D341Med (cell line): ENCODE results near the gene C4orf50.
"Not testable (repeated sequence)": the region's sequence is repeated elsewhere in the genome, so short reads cannot be mapped to it uniquely, and the experiment has no call there.

ENCODE experiments used
- DNase-seq: peaks from one replicate; pipeline ENCODE4 v3.0.0; 2012; ENCODE audit warnings: low spot score

The C4orf50 gene

DNA sequence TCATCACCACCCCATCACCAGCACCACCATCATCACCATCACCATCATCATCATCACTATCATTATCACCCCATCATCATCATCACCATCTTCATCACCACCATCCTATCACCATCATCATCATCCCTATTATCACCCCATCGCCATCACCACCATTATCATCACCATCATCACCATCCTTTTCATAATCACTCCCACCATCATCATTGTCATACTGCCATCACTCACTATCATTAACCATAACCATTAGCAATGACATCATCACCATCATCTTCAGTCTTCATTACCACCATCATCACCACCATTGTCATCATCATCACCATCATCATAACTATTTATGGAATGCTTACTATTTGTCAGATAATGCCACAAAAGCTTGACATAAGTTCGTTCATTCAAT lies 161.0 kb downstream of the C4orf50 start:
- no peak for DNase-seq

DNA sequence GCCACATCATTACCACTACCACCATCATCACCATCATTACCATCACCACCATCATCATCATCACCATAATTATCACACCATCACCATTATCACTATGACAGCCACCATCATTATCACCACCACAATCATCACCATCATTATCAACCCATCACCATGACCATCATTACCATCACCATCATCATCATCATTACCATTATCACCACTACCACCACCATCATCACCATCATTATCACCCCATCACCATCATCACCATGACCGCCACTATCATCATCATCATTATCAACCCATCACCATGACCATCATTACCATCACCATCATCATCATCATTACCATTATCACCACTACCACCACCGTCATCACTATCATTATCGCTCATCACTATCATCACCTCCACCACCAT lies 161.9 kb downstream of the C4orf50 start:
- not testable (repeated sequence) for DNase-seq

DNA sequence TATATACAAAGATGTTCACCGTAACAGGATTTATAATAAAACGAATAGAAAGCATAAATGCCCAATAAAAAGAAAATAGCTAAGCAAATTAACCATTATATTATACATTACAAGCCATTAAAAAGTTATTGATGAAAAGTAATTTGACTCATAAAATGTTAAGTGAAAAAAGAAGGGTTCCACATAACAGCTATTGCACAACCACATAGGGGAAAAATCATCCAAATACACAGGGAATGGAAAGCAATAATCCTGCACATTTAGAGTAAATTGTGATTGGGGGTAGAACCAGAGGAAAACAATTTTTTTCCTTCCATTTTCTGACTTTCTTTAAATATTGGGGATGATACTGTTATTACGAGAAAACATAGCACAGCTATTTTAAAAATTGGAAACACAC lies 163.3 kb downstream of the C4orf50 start:
- no peak for DNase-seq

DNA sequence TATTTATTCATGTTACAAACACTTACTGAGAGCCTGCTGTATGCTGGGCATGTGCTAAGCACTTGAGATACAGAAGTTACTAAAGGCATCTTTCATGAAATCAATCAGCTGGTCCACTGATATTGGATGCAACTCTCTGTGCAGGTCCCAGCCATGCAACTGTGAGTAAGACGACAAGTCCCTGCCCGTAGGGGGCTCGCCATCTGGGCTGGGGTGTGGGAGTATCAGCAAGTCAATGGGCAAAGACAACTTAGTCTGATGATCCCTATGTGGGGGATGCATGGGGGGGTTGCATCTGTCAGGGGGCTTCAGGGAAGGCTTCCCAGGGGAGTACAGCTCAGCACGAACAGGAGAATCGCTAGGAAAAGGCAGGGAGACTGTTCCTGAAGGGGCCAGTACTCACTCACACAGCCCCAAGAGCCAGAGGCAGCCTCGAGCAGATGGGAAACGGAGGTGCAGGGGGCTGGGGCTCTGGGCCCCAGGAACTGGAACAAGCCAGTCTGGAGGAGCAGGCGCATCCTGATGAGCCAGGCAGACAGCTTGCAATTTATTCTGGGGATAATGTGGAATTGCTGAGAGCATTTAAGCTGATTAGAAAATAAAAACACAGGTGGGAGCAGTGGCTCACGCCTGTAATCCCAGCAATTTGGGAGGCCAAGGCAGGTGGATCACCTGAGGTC lies 165.6 kb downstream of the C4orf50 start:
- DNase-seq = peak; percentile 90

DNA sequence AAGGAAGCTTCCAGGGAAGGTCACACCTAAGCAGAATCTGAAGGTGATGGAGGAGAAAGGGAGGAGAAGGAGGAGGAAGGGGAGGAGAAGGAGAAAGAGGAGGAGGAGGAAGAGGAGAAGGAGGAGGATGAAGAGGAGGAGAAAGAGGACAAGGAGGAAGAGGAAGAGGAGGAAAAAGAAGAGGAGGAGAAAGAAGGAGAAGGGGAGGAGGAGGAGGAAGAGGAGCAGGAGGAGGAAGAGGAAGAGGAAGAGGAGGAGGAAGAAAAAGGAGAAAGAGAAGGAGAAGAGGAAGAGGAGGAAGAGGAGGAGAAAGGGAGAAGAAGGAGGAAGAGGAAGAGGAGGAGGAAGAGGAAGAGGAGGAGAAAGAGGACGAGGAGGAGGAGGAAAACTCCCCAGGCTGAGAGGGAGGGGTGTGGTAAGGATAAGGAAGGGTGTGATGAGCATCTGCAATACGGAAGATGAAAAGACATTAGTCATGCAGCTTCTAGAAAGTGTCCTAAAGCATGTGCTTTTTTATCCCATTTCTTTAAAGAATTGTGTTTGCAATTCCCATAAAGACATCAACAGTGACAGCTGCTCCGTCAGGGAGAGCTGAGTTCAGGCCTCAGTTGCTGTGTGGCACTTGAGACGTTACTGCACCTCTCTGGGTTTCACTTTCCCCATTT lies 166.5 kb downstream of the C4orf50 start:
- DNase-seq = no peak
